IMR-90 (cell line): ENCODE data around the gene AQP6. TPM values are rescaled to one million over a fixed set of nuclear protein-coding genes. Genes with fewer than 3 reads are reported as not detected.

ENCODE experiments used
- ATAC-seq: fragments of 200-7000 bp; cut with Tn5 transposase; 2 replicates; pipeline ENCODE4 v1.9.1; 2020; ENCODE audit warnings: low read depth, mild to moderate bottlenecking, moderate library complexity
- BruUV-seq: library from RNA; stranded (reverse); fragments of 400-500 nt; replicated peaks from 2 replicates; lab custom pipeline; 2021; lab: Mats Ljungman, UMichigan
- CTCF ChIA-PET: fragments of 300-600 bp; formaldehyde crosslinking; extraction: SDS; loops from one replicate; lab custom pipeline; 2021; ENCODE audit warnings: antibody characterized with exemption; lab: Yijun Ruan, JAX
- POLR2A ChIA-PET: fragments of 300-600 bp; sonication (Branson Sonifier 250); formaldehyde crosslinking; loops from one replicate; lab custom pipeline; 2022; ENCODE audit warnings: antibody characterized with exemption; ENCODE audit not compliant: unreplicated experiment; lab: Charles Lee
- DNase-seq: peaks from one replicate; pipeline ENCODE4 v3.0.0; 2013
- H2AFZ ChIP-seq: replicated peaks from 2 replicates; pipeline ENCODE3; 2013; ENCODE audit warnings: low read length, mild to moderate bottlenecking; ENCODE audit not compliant: poor library complexity
- H2AK5ac ChIP-seq: 2 replicates; pipeline ENCODE4 v1.6.1; 2013; ENCODE audit warnings: low read depth, low read length, inconsistent platforms
- H2AK9ac ChIP-seq: replicated peaks from 2 replicates; pipeline ENCODE3; 2013; ENCODE audit warnings: mild to moderate bottlenecking, low read depth, low read length, moderate library complexity; ENCODE audit not compliant: poor library complexity
- H2BK120ac ChIP-seq: 2 replicates; pipeline ENCODE4 v1.6.1; 2013; ENCODE audit warnings: low read depth, low read length, inconsistent platforms
- H2BK15ac ChIP-seq: 3 replicates; pipeline ENCODE4 v1.6.1; 2013; ENCODE audit warnings: low read depth, low read length, inconsistent platforms
- H2BK20ac ChIP-seq: 2 replicates; pipeline ENCODE4 v1.6.1; 2013; ENCODE audit warnings: low read depth, mild to moderate bottlenecking, inconsistent platforms, low read length, moderate library complexity
- H2BK5ac ChIP-seq: 2 replicates; pipeline ENCODE4 v1.6.1; 2013; ENCODE audit warnings: mild to moderate bottlenecking, low read depth, low read length, inconsistent platforms; ENCODE audit not compliant: poor library complexity, severe bottlenecking
- H3K14ac ChIP-seq: replicated peaks from 2 replicates; pipeline ENCODE4 v1.6.1; 2013; ENCODE audit warnings: low read depth, low read length, inconsistent platforms
- H3K18ac ChIP-seq: 2 replicates; pipeline ENCODE4 v1.6.1; 2013; ENCODE audit warnings: low read depth, low read length, control low read depth
- H3K23ac ChIP-seq: 2 replicates; pipeline ENCODE4 v1.6.1; 2013; ENCODE audit warnings: low read depth, low read length, inconsistent platforms
- H3K27ac ChIP-seq: 2 replicates; pipeline ENCODE4 v1.5.1; 2013; ENCODE audit warnings: mild to moderate bottlenecking, control low read depth, low read length; ENCODE audit not compliant: insufficient read depth
- H3K27me3 ChIP-seq: 2 replicates; pipeline ENCODE4 v1.6.1; 2013; ENCODE audit warnings: low read length; ENCODE audit not compliant: control insufficient read depth, insufficient read depth
- H3K36me3 ChIP-seq: 2 replicates; pipeline ENCODE4 v1.6.1; 2013; ENCODE audit warnings: low read length, mixed read lengths; ENCODE audit not compliant: control insufficient read depth, insufficient read depth
- H3K4ac ChIP-seq: 2 replicates; pipeline ENCODE4 v1.6.1; 2013; ENCODE audit warnings: low read depth, low read length, inconsistent platforms
- H3K4me1 ChIP-seq: 2 replicates; pipeline ENCODE4 v1.6.1; 2013; ENCODE audit warnings: low read length, mixed read lengths; ENCODE audit not compliant: control insufficient read depth, insufficient read depth
- H3K4me2 ChIP-seq: 2 replicates; pipeline ENCODE4 v1.6.1; 2013; ENCODE audit warnings: low read depth, mild to moderate bottlenecking, control low read depth, low read length, moderate library complexity
- H3K4me3 ChIP-seq: 2 replicates; pipeline ENCODE4 v1.5.1; 2013; ENCODE audit warnings: low read depth, mild to moderate bottlenecking, control low read depth, low read length, moderate library complexity; ENCODE audit not compliant: insufficient read depth
- H3K56ac ChIP-seq: 2 replicates; pipeline ENCODE4 v1.6.1; 2013; ENCODE audit warnings: low read length, inconsistent platforms; ENCODE audit not compliant: insufficient read depth; ENCODE audit errors: extremely low read depth
- H3K79me1 ChIP-seq, 2 experiments: 2 replicates each; pipeline ENCODE4 v1.6.1; 2013; ENCODE audit warnings: low read length in 2 of 2, inconsistent platforms in 1 of 2, low read depth in 1 of 2
- H3K9ac ChIP-seq: 2 replicates; pipeline ENCODE4 v1.6.1; 2013; ENCODE audit warnings: low read depth, low read length, control low read depth
- H3K9me1 ChIP-seq: 2 replicates; pipeline ENCODE4 v1.6.1; 2013; ENCODE audit warnings: low read length, inconsistent platforms; ENCODE audit not compliant: insufficient read depth
- H3K9me3 ChIP-seq: 2 replicates; pipeline ENCODE4 v1.6.1; 2013; ENCODE audit warnings: low read length; ENCODE audit not compliant: control insufficient read depth, insufficient read depth
- H4K20me1 ChIP-seq: 2 replicates; pipeline ENCODE4 v1.6.1; 2013; ENCODE audit warnings: low read length, inconsistent platforms; ENCODE audit not compliant: insufficient read depth
- H4K5ac ChIP-seq: 2 replicates; pipeline ENCODE4 v1.6.1; 2013; ENCODE audit warnings: mild to moderate bottlenecking, low read depth, low read length, control low read depth
- H4K8ac ChIP-seq, 2 experiments: 2 replicates each; pipeline ENCODE4 v1.6.1; 2013; ENCODE audit warnings: low read depth in 2 of 2, low read length in 2 of 2, control low read depth in 1 of 2, inconsistent platforms in 1 of 2
- H4K91ac ChIP-seq: 2 replicates; pipeline ENCODE4 v1.6.1; 2013; ENCODE audit warnings: low read depth, low read length, inconsistent platforms; ENCODE audit not compliant: insufficient read depth
- BHLHE40 ChIP-seq: fragments of 150-350 bp; IDR thresholded peaks from 2 replicates; pipeline ENCODE4 v1.6.1; 2016; ENCODE audit warnings: mild to moderate bottlenecking, low read depth, low read length
- CHD1 ChIP-seq: IDR thresholded peaks from 2 replicates; pipeline ENCODE4 v1.6.1; 2012; ENCODE audit warnings: low read depth, low read length, improper control_type of control experiment
- MAZ ChIP-seq: IDR thresholded peaks from 2 replicates; pipeline ENCODE4 v1.6.1; 2012; ENCODE audit warnings: low read depth, mild to moderate bottlenecking, low read length, improper control_type of control experiment, moderate library complexity, borderline replicate concordance
- MXI1 ChIP-seq: IDR thresholded peaks from 2 replicates; pipeline ENCODE4 v1.6.1; 2012; ENCODE audit warnings: low read depth, mild to moderate bottlenecking, low read length, moderate library complexity, borderline replicate concordance
- NFE2L2 ChIP-seq: fragments of 150-350 bp; IDR thresholded peaks from 2 replicates; pipeline ENCODE4 v1.6.1; 2016; ENCODE audit warnings: low read depth, mild to moderate bottlenecking, low read length
- POLR2A ChIP-seq: IDR thresholded peaks from 2 replicates; pipeline ENCODE4 v1.6.1; 2012; ENCODE audit warnings: mild to moderate bottlenecking, low read depth, low read length
- RAD21 ChIP-seq: IDR thresholded peaks from 2 replicates; pipeline ENCODE4 v1.6.1; 2012; ENCODE audit warnings: low read length, improper control_type of control experiment
- RCOR1 ChIP-seq: IDR thresholded peaks from 2 replicates; pipeline ENCODE4 v1.6.1; 2012; ENCODE audit warnings: mild to moderate bottlenecking, low read length, improper control_type of control experiment; ENCODE audit not compliant: insufficient replicate concordance
- SMC3 ChIP-seq: fragments of 150-350 bp; IDR thresholded peaks from 2 replicates; pipeline ENCODE4 v1.6.1; 2016; ENCODE audit warnings: low read depth, mild to moderate bottlenecking, antibody characterized with exemption, low read length, moderate library complexity
- WGBS, 2 experiments: methylation state at CpG; one replicate each; pipeline versions ENCODE4 v1.1.5 to v1.1.7; 2013; ENCODE audit warnings: missing lambda C conversion rate in 2 of 2; ENCODE audit not compliant: insufficient read length in 1 of 2; ENCODE audit errors: extremely low coverage in 2 of 2; 5-methylcytosine and 5-hydroxymethylcytosine counted together
- dilution Hi-C: fragments of 300-500 bp; cut with HindIII; formaldehyde crosslinking; loops from one replicate; pipeline ENCODE4 v1.14.3; 2018; ENCODE audit warnings: low sequenced_read_pairs; ENCODE audit not compliant: unreplicated experiment
- in situ Hi-C: fragments of 300-500 bp; cut with MboI; formaldehyde crosslinking; loops from 3 replicates; pipeline ENCODE4 v1.14.3; 2019; ENCODE audit warnings: low sequenced_read_pairs, inconsistent platforms, mixed read lengths
- intact Hi-C: fragments of 100-400 bp; cut with micrococcal nuclease; formaldehyde crosslinking; loops from 2 replicates; pipeline ENCODE4 v1.10.0; 2022
- polyA plus RNA-seq, 3 experiments: library from polyadenylated mRNA; depleted of rRNA; stranded (reverse); fragments of >200 nt; gene quantifications; 2 replicates each; pipeline ENCODE4 v1.2.3, GENCODE V29; 2012; ENCODE audit warnings: low replicate concordance in 1 of 3
- total RNA-seq: library from RNA; depleted of rRNA; stranded (reverse); fragments of >200 nt; gene quantifications from 2 replicates; pipeline ENCODE4 v1.2.3, GENCODE V29; 2012
- TF ChIP-seq, protein P1 (sequence below): fragments of 150-350 bp; IDR thresholded peaks from 2 replicates; pipeline ENCODE4 v1.6.1; 2017; ENCODE audit warnings: mild to moderate bottlenecking, antibody characterized with exemption, low read length, low read depth
- TF ChIP-seq, protein P2 (sequence below): fragments of 150-350 bp; IDR thresholded peaks from 2 replicates; pipeline ENCODE4 v1.6.1; 2016; ENCODE audit warnings: low read depth, mild to moderate bottlenecking, low read length, moderate library complexity, borderline replicate concordance
- TF ChIP-seq, protein P3 (sequence below): conservative IDR thresholded peaks from 2 replicates; pipeline ENCODE4 v1.5.1; 2012; ENCODE audit warnings: mild to moderate bottlenecking, low read depth, low read length, improper control_type of control experiment

AQP6 gene
- total and polyA plus RNA-seq, 2 of the 4 experiments (the other 2 are of a cell fraction): not detected

DNA sequence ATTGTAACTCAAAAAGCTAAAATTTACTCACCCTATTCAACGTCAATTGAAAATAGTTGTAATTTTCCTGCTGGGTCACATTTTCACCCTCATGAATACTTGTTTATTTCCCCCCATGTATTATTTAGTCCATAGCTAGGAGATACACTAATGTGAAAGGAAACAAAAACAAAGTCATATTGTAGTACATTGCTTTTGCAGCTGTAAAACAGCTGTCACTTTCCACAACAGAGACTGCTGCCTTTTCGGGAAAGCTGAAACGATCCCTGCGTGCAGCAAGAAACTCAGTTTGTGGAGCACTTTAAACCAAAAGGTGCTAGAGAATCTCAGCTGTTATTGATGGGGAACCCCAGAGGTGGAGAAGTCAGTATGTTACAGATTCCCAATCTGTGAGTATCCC is 48.3 kb downstream of the AQP6 start:
- Histone ChIP-seq H3K4me2 (peak overlapping the region; percentile 78), H3K36me3 (no peaks in the 10 kb centered on the region), H4K91ac (no peak overlapping the region), H2AK9ac (no peak overlapping the region), H3K9ac (peak overlapping the region; percentile 5; the same call in 1 of the 2 replicates), H2BK120ac (no peak overlapping the region), H4K20me1 (no peaks in the 10 kb centered on the region; the same call in 1 of the 2 replicates), H3K79me1 (peaks cover 5 to 24% of the 10 kb centered on the region in 2 experiments; a peak in 3 of 4 replicates), H3K9me3 (no peaks in the 10 kb centered on the region), H2AFZ (peak overlapping the region; percentile 11), H2BK5ac (peak overlapping the region; percentile 37), H3K14ac (peak overlapping the region; percentile 8; the same call in 1 of the 2 replicates), H3K27me3 (no peaks in the 10 kb centered on the region), H2BK15ac (no peak overlapping the region), H3K27ac (peak overlapping the region; percentile 3; the same call in 1 of the 2 replicates), H3K18ac (no peak overlapping the region), H3K56ac (0 out of 2 replicates have a peak overlapping the region, but pooled peaks have one; percentile 0), H4K5ac (no peak overlapping the region), H3K4me1 (peaks cover 6% of the 10 kb centered on the region), H4K8ac (peak overlapping the region in 1 of 2 experiments; percentile 72; a peak in 2 of 4 replicates), H3K9me1 (peaks cover 7% of the 10 kb centered on the region; the same call in 1 of the 2 replicates), H2BK20ac (no peak overlapping the region), H3K23ac (peak overlapping the region; percentile 88; the same call in 1 of the 2 replicates), H2AK5ac (no peak overlapping the region), H3K4ac (0 out of 2 replicates have a peak overlapping the region, but pooled peaks have one; percentile 0), H3K4me3 (no peak overlapping the region)
- TF ChIP-seq SMC3 (no peak), NFE2L2 (no peak), RCOR1 (no peak), MXI1 (no peak), BHLHE40 (no peak), MAZ (no peak), CHD1 (no peak), RAD21 (no peak), POLR2A (no peak)
- TF ChIP-seq, protein P1, sequence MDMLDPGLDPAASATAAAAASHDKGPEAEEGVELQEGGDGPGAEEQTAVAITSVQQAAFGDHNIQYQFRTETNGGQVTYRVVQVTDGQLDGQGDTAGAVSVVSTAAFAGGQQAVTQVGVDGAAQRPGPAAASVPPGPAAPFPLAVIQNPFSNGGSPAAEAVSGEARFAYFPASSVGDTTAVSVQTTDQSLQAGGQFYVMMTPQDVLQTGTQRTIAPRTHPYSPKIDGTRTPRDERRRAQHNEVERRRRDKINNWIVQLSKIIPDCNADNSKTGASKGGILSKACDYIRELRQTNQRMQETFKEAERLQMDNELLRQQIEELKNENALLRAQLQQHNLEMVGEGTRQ: no peak
- TF ChIP-seq, protein P2, sequence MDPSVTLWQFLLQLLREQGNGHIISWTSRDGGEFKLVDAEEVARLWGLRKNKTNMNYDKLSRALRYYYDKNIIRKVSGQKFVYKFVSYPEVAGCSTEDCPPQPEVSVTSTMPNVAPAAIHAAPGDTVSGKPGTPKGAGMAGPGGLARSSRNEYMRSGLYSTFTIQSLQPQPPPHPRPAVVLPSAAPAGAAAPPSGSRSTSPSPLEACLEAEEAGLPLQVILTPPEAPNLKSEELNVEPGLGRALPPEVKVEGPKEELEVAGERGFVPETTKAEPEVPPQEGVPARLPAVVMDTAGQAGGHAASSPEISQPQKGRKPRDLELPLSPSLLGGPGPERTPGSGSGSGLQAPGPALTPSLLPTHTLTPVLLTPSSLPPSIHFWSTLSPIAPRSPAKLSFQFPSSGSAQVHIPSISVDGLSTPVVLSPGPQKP: no peak
- TF ChIP-seq, protein P3, sequence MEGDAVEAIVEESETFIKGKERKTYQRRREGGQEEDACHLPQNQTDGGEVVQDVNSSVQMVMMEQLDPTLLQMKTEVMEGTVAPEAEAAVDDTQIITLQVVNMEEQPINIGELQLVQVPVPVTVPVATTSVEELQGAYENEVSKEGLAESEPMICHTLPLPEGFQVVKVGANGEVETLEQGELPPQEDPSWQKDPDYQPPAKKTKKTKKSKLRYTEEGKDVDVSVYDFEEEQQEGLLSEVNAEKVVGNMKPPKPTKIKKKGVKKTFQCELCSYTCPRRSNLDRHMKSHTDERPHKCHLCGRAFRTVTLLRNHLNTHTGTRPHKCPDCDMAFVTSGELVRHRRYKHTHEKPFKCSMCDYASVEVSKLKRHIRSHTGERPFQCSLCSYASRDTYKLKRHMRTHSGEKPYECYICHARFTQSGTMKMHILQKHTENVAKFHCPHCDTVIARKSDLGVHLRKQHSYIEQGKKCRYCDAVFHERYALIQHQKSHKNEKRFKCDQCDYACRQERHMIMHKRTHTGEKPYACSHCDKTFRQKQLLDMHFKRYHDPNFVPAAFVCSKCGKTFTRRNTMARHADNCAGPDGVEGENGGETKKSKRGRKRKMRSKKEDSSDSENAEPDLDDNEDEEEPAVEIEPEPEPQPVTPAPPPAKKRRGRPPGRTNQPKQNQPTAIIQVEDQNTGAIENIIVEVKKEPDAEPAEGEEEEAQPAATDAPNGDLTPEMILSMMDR: no peak
- ChIA-PET CTCF (interaction anchor here (0.8 to 1.6 kb wide), 5 partner anchors 9 to 54 kb away, joined by 3 to 6 read pairs (median 3); no protein-coding TSS in a partner anchor), POLR2A (no interaction called here)
- no peak for DNase-seq
- 63% methylated on average over 3 of the region's 4 CpGs; no CpG with 5 or more reads in 1 of the 2 experiments for WGBS, 2 experiments
- BruUV-seq: no TSS peak
- intact Hi-C loops (no loop called here), in situ Hi-C loops (no loop called here), dilution Hi-C loops (no loop called here)
- ATAC-seq: no peak
